HepG2 (cell line): Measurements from ENCODE around the gene TBC1D22A. TPM values are rescaled to one million over a fixed set of nuclear protein-coding genes. Genes with fewer than 3 reads are reported as not detected.
A peak's percentile ranks its signal among the peaks of the same experiment; 100 is the strongest.

Source experiments
- ATAC-seq: fragments of 200-7000 bp; cut with Tn5 transposase; 3 replicates; pipeline ENCODE4 v1.9.1; 2020; ENCODE audit warnings: mild to moderate bottlenecking, moderate library complexity
- BruUV-seq: library from RNA; stranded (reverse); fragments of 400-500 nt; replicated peaks from 2 replicates; lab custom pipeline; 2021; lab: Mats Ljungman, UMichigan
- CTCF ChIA-PET: fragments of 300-600 bp; formaldehyde crosslinking; extraction: SDS; loops from one replicate; lab custom pipeline; 2021; ENCODE audit warnings: low total read pairs, inconsistent platforms, low intra/inter-chr PET ratio; lab: Yijun Ruan, JAX
- POLR2A ChIA-PET: fragments of 350-600 bp; sonication (Branson Sonifier 250); formaldehyde crosslinking; loops from one replicate; lab custom pipeline; 2020; ENCODE audit warnings: antibody characterized with exemption, inconsistent platforms; lab: Yijun Ruan, JAX
- DNase-seq: peaks from one replicate; pipeline ENCODE4 v3.0.0-alpha.2; 2015; ENCODE audit warnings: low spot score
- FAIRE-seq: peaks from 3 replicates; lab custom pipeline; 2011; peaks lifted over from hg19 to GRCh38; lab: Jason Lieb, UNC
- H2AFZ ChIP-seq: one replicate; pipeline ENCODE4 v1.6.1; 2011; ENCODE audit warnings: low read length, inconsistent platforms
- H3K27ac ChIP-seq: fragments of 300-600 bp; 3 replicates; pipeline ENCODE4 v1.8.0; 2011; ENCODE audit warnings: mixed run types, mild to moderate bottlenecking, mixed read lengths, low read length, inconsistent platforms; ENCODE audit not compliant: insufficient read depth; ENCODE audit errors: extremely low read length
- H3K27me3 ChIP-seq, 2 experiments: fragments of 200-600 bp in 1 of 2; 2 replicates in 1 of 2; 3 replicates in 1 of 2; pipeline versions ENCODE4 v1.6.0 to v1.8.0; 2011; ENCODE audit warnings: low read length in 2 of 2, mild to moderate bottlenecking in 2 of 2, moderate library complexity in 2 of 2, inconsistent platforms in 1 of 2; ENCODE audit not compliant: insufficient read depth in 2 of 2, control insufficient read depth in 1 of 2
- H3K36me3 ChIP-seq, 2 experiments: fragments of 200-600 bp in 1 of 2; replicated peaks in 1 of 2; 2 replicates in 1 of 2; 3 replicates in 1 of 2; pipeline versions ENCODE4 v1.5.1 to v1.8.0; 2011; ENCODE audit warnings: low read length in 2 of 2, inconsistent platforms in 1 of 2; ENCODE audit not compliant: insufficient read depth in 2 of 2, control insufficient read depth in 1 of 2
- H3K4me1 ChIP-seq: 2 replicates; pipeline ENCODE4 v1.5.1; 2012; ENCODE audit warnings: low read length, inconsistent platforms; ENCODE audit not compliant: insufficient read depth
- H3K4me2 ChIP-seq: 2 replicates; pipeline ENCODE4 v1.6.0; 2011; ENCODE audit warnings: low read depth, low read length, inconsistent platforms
- H3K4me3 ChIP-seq, 3 experiments: fragments of 200-600 bp in 1 of 3; sonication (generic), shearing (Covaris generic) in 1 of 3; replicated peaks in 1 of 3; 2 replicates each; pipeline ENCODE4 v1.5.1; 2011 to 2016; ENCODE audit warnings: low read length in 3 of 3, inconsistent platforms in 2 of 3, low read depth in 2 of 3, mild to moderate bottlenecking in 2 of 3, control low read depth in 1 of 3, mixed read lengths in 1 of 3; ENCODE audit not compliant: insufficient read depth in 1 of 3
- H3K79me2 ChIP-seq: one replicate; pipeline ENCODE4 v1.6.1; 2011; ENCODE audit warnings: low read length, inconsistent platforms; ENCODE audit not compliant: insufficient read depth
- H3K9ac ChIP-seq: 2 replicates; pipeline ENCODE4 v1.6.0; 2011; ENCODE audit warnings: mild to moderate bottlenecking, low read depth, low read length, inconsistent platforms; ENCODE audit not compliant: insufficient read depth
- H3K9me3 ChIP-seq: 2 replicates; pipeline ENCODE4 v1.5.1; 2012; ENCODE audit warnings: mild to moderate bottlenecking, low read length
- H4K20me1 ChIP-seq: 2 replicates; pipeline ENCODE4 v1.6.0; 2011; ENCODE audit warnings: inconsistent platforms, mild to moderate bottlenecking, low read length, moderate library complexity; ENCODE audit not compliant: insufficient read depth
- BCL3 ChIP-seq: sonication (generic); formaldehyde crosslinking; IDR thresholded peaks from 2 replicates; pipeline ENCODE4 v1.5.1; 2020; ENCODE audit warnings: mild to moderate bottlenecking, missing genetic modification reagents, moderate library complexity
- E2F1 ChIP-seq: sonication (generic); formaldehyde crosslinking; IDR thresholded peaks from 2 replicates; pipeline ENCODE4 v1.5.0; 2020; ENCODE audit warnings: missing genetic modification reagents
- FUBP1 ChIP-seq: sonication (generic); formaldehyde crosslinking; IDR thresholded peaks from 2 replicates; pipeline ENCODE4 v1.5.1; 2020; ENCODE audit warnings: missing genetic modification reagents, mild to moderate bottlenecking, borderline replicate concordance
- KLF16 ChIP-seq, 2 experiments: sonication (generic) in 1 of 2; formaldehyde crosslinking in 1 of 2; IDR thresholded peaks; 2 replicates each; pipeline versions ENCODE4 v1.6.1 to v1.8.0; 2016 to 2023; ENCODE audit warnings: missing genetic modification reagents in 2 of 2, missing compliant biosample characterization in 1 of 2
- NBN ChIP-seq: fragments of 450-650 bp; conservative IDR thresholded peaks from 2 replicates; pipeline ENCODE4 v1.6.1; 2017
- NPAS2 ChIP-seq: sonication (generic); formaldehyde crosslinking; IDR thresholded peaks from 2 replicates; pipeline ENCODE4 v1.8.0; 2022; ENCODE audit warnings: mild to moderate bottlenecking, missing genetic modification reagents, borderline replicate concordance
- SAP130 ChIP-seq: IDR thresholded peaks from 2 replicates; pipeline ENCODE4 v1.6.1; 2016; ENCODE audit warnings: low read depth
- ZBTB46 ChIP-seq: sonication (generic); formaldehyde crosslinking; IDR thresholded peaks from 2 replicates; pipeline ENCODE4 v1.4.0; 2020; ENCODE audit warnings: mild to moderate bottlenecking, missing genetic modification reagents, borderline replicate concordance
- ZNF232 ChIP-seq: sonication (generic); formaldehyde crosslinking; IDR thresholded peaks from 2 replicates; pipeline ENCODE4 v1.4.0; 2020; ENCODE audit warnings: missing genetic modification reagents, borderline replicate concordance
- ZNF235 ChIP-seq: sonication (generic); formaldehyde crosslinking; IDR thresholded peaks from 2 replicates; pipeline ENCODE4 v1.8.1; 2023; ENCODE audit warnings: mild to moderate bottlenecking, missing genetic modification reagents, borderline replicate concordance
- ZNF644 ChIP-seq: IDR thresholded peaks from 2 replicates; pipeline ENCODE4 v1.6.1; 2016; ENCODE audit warnings: low read depth
- ZNF674 ChIP-seq: sonication (generic); formaldehyde crosslinking; IDR thresholded peaks from 2 replicates; pipeline ENCODE4 v1.5.0; 2020; ENCODE audit warnings: low read depth, mild to moderate bottlenecking, missing genetic modification reagents
- ZNF781 ChIP-seq: sonication (generic); formaldehyde crosslinking; IDR thresholded peaks from 2 replicates; pipeline ENCODE4 v1.5.1; 2020; ENCODE audit warnings: borderline replicate concordance, mild to moderate bottlenecking, missing genetic modification reagents; ENCODE audit errors: not compliant biosample characterization
- ZSCAN12 ChIP-seq: sonication (generic); formaldehyde crosslinking; IDR thresholded peaks from 2 replicates; pipeline ENCODE4 v1.9.0; 2021; ENCODE audit warnings: mild to moderate bottlenecking, missing genetic modification reagents
- ZXDC ChIP-seq: sonication (generic); formaldehyde crosslinking; IDR thresholded peaks from 2 replicates; pipeline ENCODE4 v1.5.0; 2020; ENCODE audit warnings: mild to moderate bottlenecking, missing genetic modification reagents
- WGBS: methylation state at CpG from one replicate; pipeline ENCODE4 v1.1.6; 2017; ENCODE audit warnings: low lambda C conversion rate; 5-methylcytosine and 5-hydroxymethylcytosine counted together
- in situ Hi-C: cut with HindIII; loops from 2 replicates; pipeline ENCODE4 v1.10.0; 2017; ENCODE audit warnings: low pct_unique_long_range_greater_than_20kb; ENCODE audit not compliant: extremely low pct_ligation_motif_present
- intact Hi-C: fragments of 100-400 bp; cut with micrococcal nuclease; formaldehyde crosslinking; loops from one replicate; pipeline ENCODE4 v1.10.0; 2022; ENCODE audit not compliant: unreplicated experiment
- polyA plus RNA-seq, 8 experiments: library from polyadenylated mRNA; depleted of rRNA in 3 of 8; stranded (reverse) in 7 of 8; unstranded in 1 of 8; fragments of >200 nt; fragmentation: Illumina TruSeq in 4 of 8; extraction: Trizol in 4 of 8; gene quantifications; 2 replicates each; pipeline versions ENCODE4 v1.2.1 to v1.2.3, GENCODE V29; 2011 to 2016; ENCODE audit warnings: low read depth in 4 of 8, missing spikeins in 1 of 8, mixed read lengths in 1 of 8; ENCODE audit not compliant: insufficient read depth in 1 of 8
- total RNA-seq, 5 experiments: library from RNA; depleted of rRNA; stranded (reverse); fragments of >200 nt; fragmentation: Illumina TruSeq; extraction: Trizol; gene quantifications; 2 replicates each; pipeline ENCODE4 v1.2.3, GENCODE V29; 2016; ENCODE audit warnings: low read depth in 1 of 5

The TBC1D22A gene
- total and polyA plus RNA-seq, 2 of the 13 experiments (the other 11 are each of a cell fraction or from before 2014, with no cell fraction given), result 17.3 to 18.0 TPM

- TF ChIP-seq FUBP1 (CRISPR knock-in tag), result no peak
- TF ChIP-seq ZNF232, result no peak
- no peak for TF ChIP-seq ZNF674
- no peak for TF ChIP-seq ZNF235
- no peak for TF ChIP-seq ZSCAN12 (CRISPR knock-in tag)
- no peak for TF ChIP-seq ZNF781 (CRISPR knock-in tag)
- no peak for TF ChIP-seq ZBTB46
- no peak for TF ChIP-seq NPAS2 (CRISPR knock-in tag)
Measured at GRCh38 chr22:46750530-46750800, 12.0 kb upstream of the TBC1D22A start (continued).

- BruUV-seq, result no TSS peak
- DNase-seq (no peak), ATAC-seq (no peak), FAIRE-seq (no peak)
- Histone ChIP-seq H3K27ac (no peak overlapping the region), H3K4me3 (peak overlapping the region in 1 of 3 experiments; percentile 30; a peak in 1 of 6 replicates), H3K36me3 (no peaks in the 10 kb centered on the region), H3K4me1 (peaks cover 74% of the 10 kb centered on the region), H3K79me2 (no peaks in the 10 kb centered on the region), H3K9ac (no peak overlapping the region), H3K9me3 (peaks cover 2% of the 10 kb centered on the region), H3K27me3 (peaks cover 3 to 25% of the 10 kb centered on the region in 2 experiments; a peak in 3 of 5 replicates), H2AFZ (no peak overlapping the region), H4K20me1 (no peaks in the 10 kb centered on the region), H3K4me2 (peak overlapping the region; percentile 31; the same call in 1 of the 2 replicates)
- in situ Hi-C loops, result no loop called here
- no peak for TF ChIP-seq BCL3 (CRISPR knock-in tag)
- no peak for TF ChIP-seq KLF16 (CRISPR knock-in tag; IDR thresholded peaks at IDR 0.05)
- TF ChIP-seq NBN, result no peak
- no peak for TF ChIP-seq E2F1 (CRISPR knock-in tag)
- 0 out of 2 replicates have a peak, but pooled peaks have one; percentile 11 for TF ChIP-seq SAP130 (CRISPR knock-in tag)
- TF ChIP-seq ZNF644 (CRISPR knock-in tag), result no peak
- no peak for TF ChIP-seq ZXDC (CRISPR knock-in tag)
- intact Hi-C loops, result no loop called here
- ChIA-PET CTCF (no interaction called here), POLR2A (interaction anchor here (2.3 to 3.2 kb wide), 3 partner anchors 7 to 11 kb away, joined by 11 to 29 read pairs (median 14); partner anchors contain the start of genes CERK and TBC1D22A)
- whole genome bisulfite sequencing, result 9% methylated on average over 3 of the region's 12 CpGs
Measured at GRCh38 chr22:46750863-46751443, 11.5 kb upstream of the TBC1D22A start.
